Neural progenitor cell (in vitro differentiated cells): Measurements from ENCODE around the gene PRMT7. TPM values are rescaled to one million over a fixed set of nuclear protein-coding genes. Genes with fewer than 3 reads are reported as not detected.

Experiments
- DNase-seq: peaks from one replicate; pipeline ENCODE4 v3.0.0-alpha.2; 2016; ENCODE audit warnings: low spot score
- H2AFZ ChIP-seq: fragments of 200-600 bp; sonication (generic); replicated peaks from 2 replicates; pipeline ENCODE4 v1.6.1; 2016; ENCODE audit warnings: antibody characterized with exemption
- H3F3A ChIP-seq: fragments of 200-600 bp; sonication (generic); 2 replicates; pipeline ENCODE4 v1.6.1; 2016; ENCODE audit warnings: antibody characterized with exemption, low read depth
- H3K27ac ChIP-seq: fragments of 200-600 bp; sonication (generic); 2 replicates; pipeline ENCODE4 v1.5.1; 2016; ENCODE audit warnings: mild to moderate bottlenecking
- H3K27me3 ChIP-seq: fragments of 200-600 bp; sonication (generic); 2 replicates; pipeline ENCODE4 v1.6.1; 2016; ENCODE audit warnings: mild to moderate bottlenecking, moderate library complexity
- H3K36me3 ChIP-seq: fragments of 200-600 bp; sonication (generic); 2 replicates; pipeline ENCODE4 v1.5.1; 2016
- H3K4me1 ChIP-seq: fragments of 200-600 bp; sonication (generic); 2 replicates; pipeline ENCODE4 v1.6.1; 2016; ENCODE audit warnings: mixed run types
- H3K4me2 ChIP-seq: fragments of 200-600 bp; sonication (generic); 2 replicates; pipeline ENCODE4 v1.6.1; 2016
- H3K4me3 ChIP-seq: fragments of 200-600 bp; sonication (generic); 2 replicates; pipeline ENCODE4 v1.5.1; 2016
- H3K79me2 ChIP-seq: fragments of 200-600 bp; sonication (generic); 2 replicates; pipeline ENCODE4 v1.6.1; 2016; ENCODE audit warnings: low read depth
- H3K9ac ChIP-seq: fragments of 200-600 bp; sonication (generic); 2 replicates; pipeline ENCODE4 v1.6.1; 2016
- H3K9me3 ChIP-seq: fragments of 200-600 bp; sonication (generic); 2 replicates; pipeline ENCODE4 v1.5.1; 2016; ENCODE audit warnings: low read depth
- H4K20me1 ChIP-seq: fragments of 200-600 bp; sonication (generic); 2 replicates; pipeline ENCODE4 v1.6.1; 2016; ENCODE audit warnings: low read depth
- H3K27ac Mint-ChIP-seq: 3 replicates; pipeline ENCODE4 v1.8.0; 2021; ENCODE audit warnings: mixed read lengths
- H3K27me3 Mint-ChIP-seq: 2 replicates; pipeline ENCODE4 v1.8.0; 2022; ENCODE audit warnings: low read depth, mild to moderate bottlenecking, inconsistent platforms, moderate library complexity, mixed read lengths; ENCODE audit not compliant: insufficient read depth
- H3K36me3 Mint-ChIP-seq: 3 replicates; pipeline ENCODE4 v1.8.0; 2021; ENCODE audit warnings: mixed read lengths
- H3K4me1 Mint-ChIP-seq: 3 replicates; pipeline ENCODE4 v1.8.0; 2021; ENCODE audit warnings: mixed read lengths
- H3K4me3 Mint-ChIP-seq: 3 replicates; pipeline ENCODE4 v1.8.0; 2021; ENCODE audit warnings: mild to moderate bottlenecking, moderate library complexity, mixed read lengths
- H3K9me3 Mint-ChIP-seq: 3 replicates; pipeline ENCODE4 v1.8.0; 2020; ENCODE audit warnings: mixed read lengths
- CTCF ChIP-seq: fragments of 200-600 bp; sonication (generic); IDR thresholded peaks from 2 replicates; pipeline ENCODE4 v1.5.1; 2017; ENCODE audit warnings: antibody characterized with exemption, mild to moderate bottlenecking
- EZH2 ChIP-seq: fragments of 200-600 bp; sonication (generic); IDR thresholded peaks from 2 replicates; pipeline ENCODE4 v1.6.1; 2017; ENCODE audit warnings: antibody characterized with exemption, mild to moderate bottlenecking, moderate library complexity
- EZH2phosphoT487 ChIP-seq: fragments of 200-600 bp; sonication (generic); IDR thresholded peaks from 2 replicates; pipeline ENCODE4 v1.6.1; 2017; ENCODE audit warnings: antibody characterized with exemption
- total RNA-seq: library from RNA; depleted of rRNA; stranded (reverse); fragments of >200 nt; gene quantifications from 2 replicates; pipeline ENCODE4 v1.2.3, GENCODE V29; 2015; ENCODE audit warnings: low replicate concordance

PRMT7 gene
- total RNA-seq, 1 donor from 2014 or later, result 70.2 TPM

GRCh38 chr16:68282064-68282452 lies 28.8 kb upstream of the PRMT7 start:
- no peak for DNase-seq
- Mint-ChIP-seq H3K4me3 (no peak overlapping the region), H3K27ac (no peak overlapping the region), H3K36me3 (peaks cover 16% of the 10 kb centered on the region), H3K4me1 (no peaks in the 10 kb centered on the region), H3K27me3 (no peaks in the 10 kb centered on the region), H3K9me3 (no peaks in the 10 kb centered on the region)
- H3K27ac ChIP-seq, result no peak overlapping the region
- H3K4me3 ChIP-seq, result no peak overlapping the region
- no peaks in the 10 kb centered on the region for H3K4me1 ChIP-seq
- no peak overlapping the region for H2AFZ ChIP-seq
- H3K9ac ChIP-seq, result no peak overlapping the region
- H3K4me2 ChIP-seq, result no peak overlapping the region
- no peaks in the 10 kb centered on the region for H3K36me3 ChIP-seq
- no peaks in the 10 kb centered on the region for H3K79me2 ChIP-seq
- no peak for TF ChIP-seq CTCF
- TF ChIP-seq EZH2phosphoT487, result no peak
- TF ChIP-seq EZH2, result no peak
- H3K9me3 ChIP-seq, result no peaks in the 10 kb centered on the region
- peaks cover 9% of the 10 kb centered on the region for H4K20me1 ChIP-seq
- H3F3A ChIP-seq, result no peaks in the 10 kb centered on the region
- H3K27me3 ChIP-seq, result no peaks in the 10 kb centered on the region

GRCh38 chr16:68283346-68283745 lies 27.5 kb upstream of the PRMT7 start:
- no peak for DNase-seq
- Histone ChIP-seq H3K27ac (no peak overlapping the region), H4K20me1 (peaks cover 9% of the 10 kb centered on the region), H2AFZ (no peak overlapping the region), H3K4me3 (no peak overlapping the region), H3K36me3 (no peaks in the 10 kb centered on the region), H3K4me1 (no peaks in the 10 kb centered on the region), H3F3A (no peaks in the 10 kb centered on the region), H3K27me3 (no peaks in the 10 kb centered on the region), H3K9ac (no peak overlapping the region), H3K4me2 (no peak overlapping the region), H3K9me3 (no peaks in the 10 kb centered on the region), H3K79me2 (no peaks in the 10 kb centered on the region)
- H3K4me1 Mint-ChIP-seq, result no peaks in the 10 kb centered on the region
- H3K27me3 Mint-ChIP-seq, result peaks cover 2% of the 10 kb centered on the region
- H3K4me3 Mint-ChIP-seq, result no peak overlapping the region
- peaks cover 22% of the 10 kb centered on the region for H3K36me3 Mint-ChIP-seq
- H3K9me3 Mint-ChIP-seq, result no peaks in the 10 kb centered on the region
- no peak overlapping the region for H3K27ac Mint-ChIP-seq
- no peak for TF ChIP-seq EZH2
- TF ChIP-seq EZH2phosphoT487, result no peak
- no peak for TF ChIP-seq CTCF

GRCh38 chr16:68283801-68284598 lies 26.8 kb upstream of the PRMT7 start:
- no peak overlapping the region for H3K27ac Mint-ChIP-seq
- Histone ChIP-seq H3K27me3 (no peaks in the 10 kb centered on the region), H3K9ac (no peak overlapping the region), H3K79me2 (no peaks in the 10 kb centered on the region), H3K4me1 (no peaks in the 10 kb centered on the region), H3K9me3 (no peaks in the 10 kb centered on the region), H4K20me1 (peaks cover 9% of the 10 kb centered on the region), H3K27ac (no peak overlapping the region), H2AFZ (no peak overlapping the region), H3K4me3 (no peak overlapping the region), H3K4me2 (no peak overlapping the region), H3K36me3 (no peaks in the 10 kb centered on the region), H3F3A (no peaks in the 10 kb centered on the region)
- no peaks in the 10 kb centered on the region for H3K4me1 Mint-ChIP-seq
- peaks cover 22% of the 10 kb centered on the region for H3K36me3 Mint-ChIP-seq
- peaks cover 2% of the 10 kb centered on the region for H3K27me3 Mint-ChIP-seq
- no peak for TF ChIP-seq EZH2phosphoT487
- no peak for DNase-seq
- H3K4me3 Mint-ChIP-seq, result no peak overlapping the region
- H3K9me3 Mint-ChIP-seq, result no peaks in the 10 kb centered on the region

GRCh38 chr16:68284847-68285246 lies 26.0 kb upstream of the PRMT7 start:
- Histone ChIP-seq H3K36me3 (no peaks in the 10 kb centered on the region), H3K27ac (no peak overlapping the region), H2AFZ (no peak overlapping the region), H3K9me3 (no peaks in the 10 kb centered on the region), H3K27me3 (no peaks in the 10 kb centered on the region), H3K4me3 (no peak overlapping the region), H3K4me2 (no peak overlapping the region), H3K4me1 (no peaks in the 10 kb centered on the region), H3K9ac (no peak overlapping the region), H3F3A (no peaks in the 10 kb centered on the region), H3K79me2 (no peaks in the 10 kb centered on the region), H4K20me1 (peaks cover 9% of the 10 kb centered on the region)
- H3K27ac Mint-ChIP-seq, result no peak overlapping the region
- H3K27me3 Mint-ChIP-seq, result peaks cover 2% of the 10 kb centered on the region
- no peak overlapping the region for H3K4me3 Mint-ChIP-seq
- DNase-seq, result no peak
- TF ChIP-seq EZH2, result no peak
- no peak for TF ChIP-seq CTCF
- no peak for TF ChIP-seq EZH2phosphoT487
- peaks cover 20% of the 10 kb centered on the region for H3K36me3 Mint-ChIP-seq
- no peaks in the 10 kb centered on the region for H3K4me1 Mint-ChIP-seq
- no peaks in the 10 kb centered on the region for H3K9me3 Mint-ChIP-seq
